GM12872 (cell line): ENCODE results near the gene MEAF6.

ENCODE experiments used
- TF ChIP-seq, protein P1 (sequence below): IDR thresholded peaks from 3 replicates; pipeline ENCODE4 v1.5.1; 2011; ENCODE audit warnings: low read depth, mild to moderate bottlenecking, low read length, moderate library complexity; ENCODE audit not compliant: insufficient read depth

The MEAF6 gene

DNA sequence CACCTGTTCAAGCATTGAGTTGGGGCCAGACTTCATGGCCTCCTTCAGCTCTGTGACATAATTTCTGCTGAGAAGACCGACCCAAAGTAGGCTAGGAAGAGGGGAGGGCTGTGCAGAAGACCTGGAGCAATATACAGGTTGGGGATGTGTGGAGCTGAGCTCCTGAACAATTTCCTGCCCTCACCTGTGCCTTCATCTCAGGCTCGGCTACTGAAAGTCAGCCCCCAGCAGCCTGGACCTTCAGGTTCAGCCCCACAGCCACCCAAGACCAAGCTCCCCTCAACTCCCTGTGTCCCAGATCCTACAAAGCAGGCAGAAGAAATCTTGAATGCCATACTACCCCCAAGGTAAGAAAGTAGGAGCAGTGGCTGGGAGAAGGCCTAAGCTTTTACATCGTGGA is 42.8 kb upstream of the MEAF6 start:
- TF ChIP-seq, protein P1, sequence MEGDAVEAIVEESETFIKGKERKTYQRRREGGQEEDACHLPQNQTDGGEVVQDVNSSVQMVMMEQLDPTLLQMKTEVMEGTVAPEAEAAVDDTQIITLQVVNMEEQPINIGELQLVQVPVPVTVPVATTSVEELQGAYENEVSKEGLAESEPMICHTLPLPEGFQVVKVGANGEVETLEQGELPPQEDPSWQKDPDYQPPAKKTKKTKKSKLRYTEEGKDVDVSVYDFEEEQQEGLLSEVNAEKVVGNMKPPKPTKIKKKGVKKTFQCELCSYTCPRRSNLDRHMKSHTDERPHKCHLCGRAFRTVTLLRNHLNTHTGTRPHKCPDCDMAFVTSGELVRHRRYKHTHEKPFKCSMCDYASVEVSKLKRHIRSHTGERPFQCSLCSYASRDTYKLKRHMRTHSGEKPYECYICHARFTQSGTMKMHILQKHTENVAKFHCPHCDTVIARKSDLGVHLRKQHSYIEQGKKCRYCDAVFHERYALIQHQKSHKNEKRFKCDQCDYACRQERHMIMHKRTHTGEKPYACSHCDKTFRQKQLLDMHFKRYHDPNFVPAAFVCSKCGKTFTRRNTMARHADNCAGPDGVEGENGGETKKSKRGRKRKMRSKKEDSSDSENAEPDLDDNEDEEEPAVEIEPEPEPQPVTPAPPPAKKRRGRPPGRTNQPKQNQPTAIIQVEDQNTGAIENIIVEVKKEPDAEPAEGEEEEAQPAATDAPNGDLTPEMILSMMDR, result no peak

DNA sequence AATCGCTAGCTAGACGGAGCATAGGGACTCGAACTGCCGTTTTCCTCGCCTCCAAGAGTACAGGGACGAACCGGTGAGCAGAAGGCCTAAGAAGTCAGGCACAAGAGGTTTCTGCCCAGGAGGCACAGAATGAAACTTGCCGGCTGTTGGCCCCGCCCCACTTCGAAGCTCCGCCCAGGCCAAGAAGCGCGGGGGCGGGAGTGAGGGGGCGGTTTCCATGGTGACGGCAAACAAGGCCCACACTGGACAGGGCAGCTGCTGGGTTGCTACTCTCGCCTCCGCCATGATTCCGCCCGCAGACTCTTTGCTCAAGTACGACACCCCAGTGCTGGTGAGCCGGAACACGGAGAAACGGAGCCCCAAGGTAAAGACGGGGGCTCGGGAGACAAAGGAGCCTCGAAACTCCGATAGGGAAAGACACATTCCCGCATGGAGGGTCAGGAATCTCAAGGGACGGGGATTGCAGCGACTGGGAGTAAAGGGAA is 42.2 kb upstream of the MEAF6 start, which contains the start of gene DNALI1:
Gene DNALI1 (plus strand): TSS at position 229 of the 485 bp plus-strand sequence. CDS start 55 bp downstream, at position 284.
- TF ChIP-seq, protein P1, result no peak

DNA sequence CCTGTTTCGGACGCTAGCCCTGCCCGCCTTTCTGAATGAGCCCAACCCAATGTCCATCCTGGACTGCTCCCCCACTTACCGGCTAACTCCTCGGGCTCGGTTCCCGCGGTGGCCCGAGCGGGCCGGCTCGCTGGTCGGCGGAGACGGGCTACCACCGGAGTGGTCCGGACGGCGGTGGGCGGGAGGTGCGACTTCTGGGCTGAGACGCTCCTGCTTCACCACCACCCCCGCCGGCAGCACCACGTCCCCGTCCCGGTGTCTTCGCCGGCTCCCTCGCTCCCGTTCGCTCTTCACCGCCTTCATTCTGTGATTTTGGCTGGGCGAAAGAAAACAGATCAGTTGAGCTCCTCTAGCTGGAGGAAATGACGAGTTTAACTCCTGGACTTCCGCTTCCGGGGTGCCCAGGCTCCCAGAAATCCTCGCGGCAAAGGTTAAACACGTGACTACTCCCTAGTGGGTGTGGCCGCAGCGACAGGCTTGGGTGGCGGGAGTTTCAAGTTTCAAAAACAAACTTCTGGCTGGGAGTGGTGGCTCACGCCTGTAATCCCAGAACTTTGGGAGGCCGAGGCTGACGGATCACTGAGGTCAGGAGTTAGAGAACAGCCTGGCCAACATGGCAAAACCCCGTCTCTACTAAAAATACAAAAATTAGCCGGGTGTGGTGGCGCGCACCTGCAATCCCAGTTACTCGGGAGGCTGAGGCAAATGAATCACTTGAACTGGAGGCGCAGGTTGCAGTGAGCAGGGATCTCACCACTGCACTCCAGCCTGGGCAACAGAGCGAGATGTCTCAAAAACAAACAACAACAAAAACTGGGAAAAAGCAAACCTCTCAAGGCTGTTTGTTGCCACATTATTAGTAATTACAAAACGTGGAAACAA is 39.6 kb upstream of the MEAF6 start, which contains the start of gene SNIP1:
Gene SNIP1 (minus strand): TSS at position 367 of the 882 bp plus-strand sequence. CDS start 64 bp downstream, at position 303.
- TF ChIP-seq, protein P1, result no peak

DNA sequence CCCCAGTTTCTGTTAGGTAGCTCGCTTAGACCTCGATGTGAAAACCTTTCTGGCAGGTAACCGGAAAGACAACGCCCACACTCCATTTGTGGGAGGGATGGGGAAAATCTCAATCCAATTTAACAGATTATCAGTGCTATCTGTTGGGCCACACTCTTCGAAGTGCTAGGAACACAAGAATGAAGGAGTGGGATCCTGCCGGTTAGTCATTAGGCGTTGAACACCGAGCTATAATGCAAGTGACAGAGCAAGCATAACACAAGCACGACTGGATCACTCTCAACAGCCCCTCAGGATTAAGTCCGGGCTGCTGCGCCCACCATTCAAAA is 39.0 kb upstream of the MEAF6 start:
- TF ChIP-seq, protein P1, result no peak

DNA sequence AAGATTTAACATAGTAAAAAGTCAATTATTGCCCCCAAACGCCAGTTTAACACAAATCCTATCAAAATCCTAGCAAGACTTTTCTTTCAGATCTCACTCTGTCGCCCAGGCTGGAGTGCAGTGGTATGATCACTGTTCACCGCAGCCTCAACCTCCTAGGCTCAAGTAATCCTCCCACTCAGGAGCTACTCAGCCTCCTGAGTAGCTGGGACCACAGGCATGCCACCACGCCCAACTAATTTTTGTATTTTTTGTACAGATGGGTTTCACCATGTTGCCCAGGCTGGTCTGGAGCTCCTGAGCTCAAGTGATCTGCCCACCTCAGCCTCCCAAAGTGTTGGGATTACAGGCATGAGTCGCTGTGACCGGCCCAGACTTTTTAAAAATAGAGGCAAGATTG is 34.8 kb upstream of the MEAF6 start:
- TF ChIP-seq, protein P1, result no peak

DNA sequence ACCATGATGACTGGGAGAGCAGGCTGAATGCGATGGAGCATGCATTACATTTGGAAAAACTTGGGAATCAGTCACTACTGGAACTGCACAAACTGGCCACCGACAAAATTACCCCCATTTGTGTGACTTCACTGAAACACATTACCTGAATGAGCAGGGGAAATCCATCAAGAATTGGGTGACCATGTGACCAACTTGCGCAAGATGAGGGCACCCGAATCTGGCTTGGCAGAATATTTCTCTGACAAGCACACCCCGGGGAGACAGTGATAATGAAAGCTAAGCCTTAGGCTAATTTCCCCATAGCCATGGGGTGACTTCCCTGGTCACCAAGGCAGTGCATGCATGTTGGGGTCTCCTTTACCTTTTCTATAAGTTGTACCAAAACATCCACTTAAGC is 30.5 kb upstream of the MEAF6 start:
- TF ChIP-seq, protein P1, result no peak

DNA sequence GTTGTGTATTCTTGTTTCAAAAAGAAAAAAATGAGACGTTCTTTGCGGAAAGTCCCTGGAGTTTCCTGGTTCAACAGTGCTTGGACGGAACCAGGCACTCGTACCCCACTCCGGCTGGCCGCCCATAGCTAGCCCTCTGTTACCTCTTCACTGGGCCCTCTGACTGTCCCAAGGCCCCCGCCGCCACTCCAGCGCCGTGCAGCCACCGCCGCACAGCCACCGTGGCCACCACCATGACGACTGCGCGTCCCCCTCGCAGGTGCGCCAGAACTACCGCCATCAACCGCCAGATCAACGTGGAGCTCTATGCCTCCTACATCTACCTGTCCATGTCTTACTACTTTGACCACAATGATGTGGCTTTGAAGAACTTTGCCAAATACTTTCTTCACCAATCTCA is 30.0 kb upstream of the MEAF6 start:
- TF ChIP-seq, protein P1, result no peak
